Astrocyte (in vitro differentiated cells and primary cell): Measurements from ENCODE around the gene C19orf73. TPM values are rescaled to one million over a fixed set of nuclear protein-coding genes. Genes with fewer than 3 reads are reported as not detected.
"Not testable (repeated sequence)": the region's sequence is repeated elsewhere in the genome, so short reads cannot be mapped to it uniquely, and the experiment has no call there.

Experiments
- DNase-seq: peaks from one replicate; pipeline ENCODE4 v3.0.0-alpha.2; 2010; ENCODE audit warnings: low read depth
- FAIRE-seq: peaks from 2 replicates; lab custom pipeline; 2011; peaks lifted over from hg19 to GRCh38; lab: Jason Lieb, UNC
- H2AFZ ChIP-seq: 2 replicates; pipeline ENCODE4 v1.6.0; 2012; ENCODE audit warnings: low read depth, low read length, inconsistent platforms
- H3K27ac ChIP-seq: 2 replicates; pipeline ENCODE4 v1.5.1; 2011; ENCODE audit warnings: low read depth, low read length, inconsistent platforms
- H3K27me3 ChIP-seq: 2 replicates; pipeline ENCODE4 v1.6.0; 2011; ENCODE audit warnings: low read length, inconsistent platforms; ENCODE audit not compliant: insufficient read depth
- H3K36me3 ChIP-seq: 2 replicates; pipeline ENCODE4 v1.5.1; 2011; ENCODE audit warnings: low read length, inconsistent platforms; ENCODE audit not compliant: insufficient read depth
- H3K4me1 ChIP-seq: 2 replicates; pipeline ENCODE4 v1.5.1; 2011; ENCODE audit warnings: low read length, inconsistent platforms; ENCODE audit not compliant: insufficient read depth
- H3K4me2 ChIP-seq: 2 replicates; pipeline ENCODE4 v1.6.0; 2012; ENCODE audit warnings: low read length, inconsistent platforms
- H3K4me3 ChIP-seq: 2 replicates; pipeline ENCODE4 v1.5.1; 2011; ENCODE audit warnings: low read depth, mild to moderate bottlenecking, low read length, inconsistent platforms; ENCODE audit not compliant: insufficient read depth
- H3K79me2 ChIP-seq: 2 replicates; pipeline ENCODE4 v1.6.0; 2012; ENCODE audit warnings: mild to moderate bottlenecking, low read length, inconsistent platforms; ENCODE audit not compliant: insufficient read depth
- H3K9ac ChIP-seq: 2 replicates; pipeline ENCODE4 v1.6.0; 2012; ENCODE audit warnings: mild to moderate bottlenecking, low read length, inconsistent platforms
- H3K9me3 ChIP-seq: 2 replicates; pipeline ENCODE4 v1.5.1; 2012; ENCODE audit warnings: low read depth, mild to moderate bottlenecking, low read length, inconsistent platforms; ENCODE audit not compliant: insufficient read depth
- H4K20me1 ChIP-seq: 2 replicates; pipeline ENCODE4 v1.6.0; 2012; ENCODE audit warnings: low read length, inconsistent platforms; ENCODE audit not compliant: insufficient read depth
- H3K27ac Mint-ChIP-seq: one replicate; pipeline ENCODE4 v1.8.0; 2021; ENCODE audit warnings: mild to moderate bottlenecking, mixed read lengths; ENCODE audit not compliant: unreplicated experiment
- H3K27me3 Mint-ChIP-seq: one replicate; pipeline ENCODE4 v1.8.0; 2021; ENCODE audit warnings: low read depth, mixed read lengths; ENCODE audit not compliant: unreplicated experiment
- H3K36me3 Mint-ChIP-seq: one replicate; pipeline ENCODE4 v1.8.0; 2021; ENCODE audit warnings: low read depth, mixed read lengths; ENCODE audit not compliant: unreplicated experiment
- H3K4me1 Mint-ChIP-seq: one replicate; pipeline ENCODE4 v1.8.0; 2021; ENCODE audit warnings: low read depth, mixed read lengths; ENCODE audit not compliant: unreplicated experiment
- H3K4me3 Mint-ChIP-seq: one replicate; pipeline ENCODE4 v1.8.0; 2021; ENCODE audit warnings: mild to moderate bottlenecking, moderate library complexity, mixed read lengths; ENCODE audit not compliant: unreplicated experiment
- H3K9me3 Mint-ChIP-seq: one replicate; pipeline ENCODE4 v1.8.0; 2021; ENCODE audit warnings: mild to moderate bottlenecking, mixed read lengths; ENCODE audit not compliant: unreplicated experiment
- EZH2 ChIP-seq: IDR thresholded peaks from 2 replicates; pipeline ENCODE4 v1.6.1; 2012; ENCODE audit warnings: mild to moderate bottlenecking, low read length, inconsistent platforms; ENCODE audit not compliant: insufficient read depth
- total RNA-seq: library from RNA; stranded (reverse); gene quantifications from 2 replicates; pipeline ENCODE4 v1.2.1, GENCODE V29; 2021
- TF ChIP-seq, protein P1 (sequence below): IDR thresholded peaks from 2 replicates; pipeline ENCODE4 v1.5.1; 2011; ENCODE audit warnings: low read depth, mild to moderate bottlenecking, inconsistent platforms, low read length, moderate library complexity; ENCODE audit not compliant: insufficient read depth

C19orf73 gene
- total RNA-seq, 1 donor from 2014 or later = 0.73 TPM

DNA sequence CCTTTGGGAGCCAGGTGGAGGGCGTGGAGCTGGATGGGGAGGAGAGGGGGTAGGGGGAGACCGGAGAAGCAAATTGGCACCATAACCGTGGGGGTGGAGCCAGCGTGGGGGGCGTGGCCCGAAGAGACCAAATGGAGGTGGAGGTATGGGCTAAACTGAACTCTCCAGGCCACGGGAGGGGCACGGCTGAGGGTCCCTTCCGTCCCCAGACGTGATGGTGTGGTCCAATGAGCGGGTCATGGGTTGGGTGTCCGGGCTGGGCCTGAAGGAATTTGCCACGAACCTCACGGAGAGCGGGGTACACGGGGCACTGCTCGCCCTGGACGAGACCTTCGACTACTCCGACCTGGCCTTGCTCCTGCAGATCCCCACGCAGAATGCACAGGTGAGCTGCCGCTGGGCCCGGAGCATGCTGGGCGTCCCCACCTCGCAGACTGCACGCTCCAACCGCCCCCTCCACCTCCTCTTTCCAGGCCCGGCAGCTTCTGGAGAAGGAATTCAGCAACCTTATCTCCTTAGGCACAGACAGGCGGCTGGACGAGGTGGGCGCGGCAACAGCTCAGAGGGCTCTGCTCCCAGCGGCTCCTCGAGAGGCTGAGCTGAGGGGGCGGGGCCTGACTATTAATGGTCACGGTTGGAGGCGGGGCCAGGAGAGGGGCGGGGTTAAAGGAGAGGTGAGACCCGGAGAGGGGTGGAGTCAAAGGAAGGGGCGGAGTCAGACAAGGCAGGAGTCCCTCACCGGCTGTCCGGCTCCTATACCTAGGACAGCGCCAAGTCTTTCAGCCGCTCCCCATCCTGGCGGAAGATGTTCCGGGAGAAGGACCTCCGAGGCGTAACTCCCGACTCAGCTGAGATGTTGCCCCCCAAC, 30.1 kb upstream of the C19orf73 start:
- Mint-ChIP-seq H3K4me3 (peak overlapping the region; percentile 85), H3K36me3 (peaks cover 4% of the 10 kb centered on the region), H3K27ac (no peak overlapping the region), H3K4me1 (no peaks in the 10 kb centered on the region), H3K27me3 (peaks cover 19% of the 10 kb centered on the region), H3K9me3 (peaks cover 9% of the 10 kb centered on the region)
- Histone ChIP-seq H3K4me3 (peak overlapping the region; percentile 83), H3K4me1 (peaks cover 8% of the 10 kb centered on the region), H2AFZ (peak overlapping the region; percentile 87), H3K36me3 (no peaks in the 10 kb centered on the region), H3K27me3 (no peaks in the 10 kb centered on the region), H3K27ac (peak overlapping the region; percentile 19), H3K79me2 (no peaks in the 10 kb centered on the region), H3K9ac (peak overlapping the region; percentile 84), H3K9me3 (no peaks in the 10 kb centered on the region), H3K4me2 (peak overlapping the region; percentile 97), H4K20me1 (no peaks in the 10 kb centered on the region)
- no peak for FAIRE-seq
- DNase-seq = peak; percentile 67
- TF ChIP-seq, protein P1, sequence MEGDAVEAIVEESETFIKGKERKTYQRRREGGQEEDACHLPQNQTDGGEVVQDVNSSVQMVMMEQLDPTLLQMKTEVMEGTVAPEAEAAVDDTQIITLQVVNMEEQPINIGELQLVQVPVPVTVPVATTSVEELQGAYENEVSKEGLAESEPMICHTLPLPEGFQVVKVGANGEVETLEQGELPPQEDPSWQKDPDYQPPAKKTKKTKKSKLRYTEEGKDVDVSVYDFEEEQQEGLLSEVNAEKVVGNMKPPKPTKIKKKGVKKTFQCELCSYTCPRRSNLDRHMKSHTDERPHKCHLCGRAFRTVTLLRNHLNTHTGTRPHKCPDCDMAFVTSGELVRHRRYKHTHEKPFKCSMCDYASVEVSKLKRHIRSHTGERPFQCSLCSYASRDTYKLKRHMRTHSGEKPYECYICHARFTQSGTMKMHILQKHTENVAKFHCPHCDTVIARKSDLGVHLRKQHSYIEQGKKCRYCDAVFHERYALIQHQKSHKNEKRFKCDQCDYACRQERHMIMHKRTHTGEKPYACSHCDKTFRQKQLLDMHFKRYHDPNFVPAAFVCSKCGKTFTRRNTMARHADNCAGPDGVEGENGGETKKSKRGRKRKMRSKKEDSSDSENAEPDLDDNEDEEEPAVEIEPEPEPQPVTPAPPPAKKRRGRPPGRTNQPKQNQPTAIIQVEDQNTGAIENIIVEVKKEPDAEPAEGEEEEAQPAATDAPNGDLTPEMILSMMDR = no peak
- no peak for TF ChIP-seq EZH2

DNA sequence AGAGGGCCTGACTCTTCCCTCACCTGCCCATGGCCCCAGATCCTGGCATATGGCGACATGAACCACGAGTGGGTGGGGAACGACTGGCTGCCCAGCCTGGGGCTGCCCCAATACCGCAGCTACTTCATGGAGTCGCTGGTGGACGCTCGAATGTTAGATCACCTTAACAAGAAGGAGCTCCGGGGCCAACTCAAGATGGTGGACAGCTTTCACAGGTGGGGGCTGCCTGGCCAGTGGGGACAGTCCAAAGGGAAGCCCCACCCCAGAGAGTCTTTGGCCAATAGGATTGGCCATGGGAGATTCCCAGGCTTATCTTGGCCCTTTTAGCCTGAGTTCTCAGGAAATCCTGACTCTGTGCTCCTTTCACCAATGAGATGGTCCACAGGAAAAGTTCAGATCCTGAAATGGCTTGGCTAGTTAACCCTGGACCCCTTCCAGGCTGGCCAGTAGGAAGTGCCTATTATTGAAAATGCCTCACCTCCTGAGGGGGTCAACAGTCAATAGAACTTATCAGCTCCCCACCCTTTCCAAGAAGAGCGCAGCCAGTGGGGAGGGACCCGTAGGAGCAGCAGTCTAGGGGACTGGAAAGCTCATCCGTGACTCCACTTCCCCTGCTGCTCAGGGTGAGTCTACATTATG, 29.2 kb upstream of the C19orf73 start:
- TF ChIP-seq, protein P1 = no peak
- TF ChIP-seq EZH2 = no peak
- FAIRE-seq = no peak

DNA sequence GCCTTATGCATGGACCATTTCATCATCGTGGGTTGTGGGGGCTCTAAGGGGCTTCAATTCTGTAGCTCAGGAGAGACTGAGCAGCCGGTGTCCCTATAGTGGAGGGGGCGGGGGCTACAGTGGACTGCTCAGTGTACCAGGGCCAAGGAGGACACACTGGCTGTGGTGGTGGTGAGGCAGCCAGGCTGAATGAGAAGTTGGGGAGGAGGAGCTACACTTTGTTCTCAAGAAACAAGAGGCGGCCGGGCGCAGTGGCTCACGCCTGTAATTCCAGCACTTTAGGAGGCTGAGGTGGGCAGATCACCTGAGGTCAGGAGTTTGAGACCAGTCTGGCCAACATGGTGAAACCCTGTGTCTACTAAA, 27.4 kb upstream of the C19orf73 start:
- not testable (repeated sequence) for H3K27me3 ChIP-seq, H3K27ac ChIP-seq, H3K36me3 Mint-ChIP-seq, FAIRE-seq, H3K79me2 ChIP-seq, H4K20me1 ChIP-seq, H3K36me3 ChIP-seq, H3K4me3 ChIP-seq, H3K4me1 Mint-ChIP-seq, H3K9me3 ChIP-seq, DNase-seq, H3K27me3 Mint-ChIP-seq, H2AFZ ChIP-seq, H3K9me3 Mint-ChIP-seq, H3K4me1 ChIP-seq, H3K9ac ChIP-seq
- peak overlapping the region; percentile 75 for H3K4me2 ChIP-seq
- Mint-ChIP-seq H3K27ac (peak overlapping the region; percentile 58), H3K4me3 (peak overlapping the region; percentile 50)

More for the DNA sequence above, 29.2 kb upstream of the C19orf73 start:
- Histone ChIP-seq H4K20me1 (no peaks in the 10 kb centered on the region), H3K4me2 (peak overlapping the region; percentile 97), H3K27me3 (no peaks in the 10 kb centered on the region), H3K4me1 (peaks cover 8% of the 10 kb centered on the region), H3K27ac (no peak overlapping the region), H3K4me3 (no peak overlapping the region), H3K36me3 (no peaks in the 10 kb centered on the region), H2AFZ (peak overlapping the region; percentile 87), H3K79me2 (no peaks in the 10 kb centered on the region), H3K9ac (no peak overlapping the region), H3K9me3 (no peaks in the 10 kb centered on the region)
- H3K27ac Mint-ChIP-seq = peak overlapping the region; percentile 1
- peaks cover 2% of the 10 kb centered on the region for H3K36me3 Mint-ChIP-seq
- peaks cover 4% of the 10 kb centered on the region for H3K9me3 Mint-ChIP-seq
- DNase-seq = no peak
- peak overlapping the region; percentile 62 for H3K4me3 Mint-ChIP-seq
- no peaks in the 10 kb centered on the region for H3K4me1 Mint-ChIP-seq
- H3K27me3 Mint-ChIP-seq = peaks cover 14% of the 10 kb centered on the region
